COR-L47 (cell line): ENCODE data around the gene SPATA31D4.
"Not testable (repeated sequence)": the region's sequence is repeated elsewhere in the genome, so short reads cannot be mapped to it uniquely, and the experiment has no call there.

Source experiments
- DNase-seq: peaks from one replicate; lab custom pipeline; 2025; lab: John Stamatoyannopoulos, UW

Gene SPATA31D4

DNA sequence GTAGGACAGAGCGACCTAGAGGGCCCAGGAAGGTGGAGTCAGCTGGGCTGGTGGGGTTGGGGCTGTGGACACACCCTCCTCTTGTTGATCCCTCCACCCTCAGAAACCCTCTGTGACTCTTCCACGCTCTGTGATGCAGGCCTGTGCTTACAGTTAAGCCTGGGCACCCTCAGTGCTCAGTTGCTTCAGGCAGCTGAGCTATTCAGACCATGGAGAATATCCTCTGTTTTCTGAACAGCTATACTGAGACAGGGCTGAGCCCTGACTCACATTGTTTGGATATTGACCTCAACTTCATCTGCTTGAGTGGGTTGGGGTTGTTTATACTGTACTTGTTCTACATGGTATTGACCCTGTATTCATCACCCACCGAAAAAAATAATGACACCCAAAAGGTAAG, at the start of gene SPATA31D4:
TSS of gene SPATA31D4 (plus strand) at position 124 of the 400 bp plus-strand sequence. CDS start at position 210, 86 bp downstream.
- not testable (repeated sequence) for DNase-seq

- DNase-seq: no peak
Observed at GRCh38 chr9:81878530-81878929, 49.7 kb upstream of the SPATA31D4 start.

GRCh38 chr9:81879501-81879916, 48.7 kb upstream of the SPATA31D4 start:
- no peak for DNase-seq

GRCh38 chr9:81885602-81886001, 42.6 kb upstream of the SPATA31D4 start:
- no peak for DNase-seq

GRCh38 chr9:81886665-81887064, 41.6 kb upstream of the SPATA31D4 start:
- no peak for DNase-seq

DNA sequence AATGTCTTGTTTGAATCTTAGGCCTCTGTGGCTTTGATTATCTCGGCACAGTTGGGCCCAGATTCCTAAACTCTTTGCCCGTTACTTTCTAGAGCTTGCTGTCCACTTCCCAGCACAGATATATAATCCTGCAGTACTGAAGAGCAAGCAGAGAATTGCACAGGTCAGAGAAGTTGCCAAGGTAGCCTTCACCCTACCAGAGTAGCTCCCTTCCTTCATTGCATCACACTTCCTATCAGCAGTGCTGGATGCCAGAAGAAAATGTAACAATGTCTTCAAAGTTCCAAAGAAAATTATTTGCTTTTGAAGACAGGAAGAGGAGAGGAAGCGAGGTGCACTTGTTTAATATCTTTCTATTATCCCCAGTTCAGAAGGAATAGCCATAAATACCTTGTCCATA, 38.1 kb upstream of the SPATA31D4 start:
- no peak for DNase-seq

- no peak for DNase-seq
Observed at GRCh38 chr9:81892440-81892839, 35.8 kb upstream of the SPATA31D4 start.

DNA sequence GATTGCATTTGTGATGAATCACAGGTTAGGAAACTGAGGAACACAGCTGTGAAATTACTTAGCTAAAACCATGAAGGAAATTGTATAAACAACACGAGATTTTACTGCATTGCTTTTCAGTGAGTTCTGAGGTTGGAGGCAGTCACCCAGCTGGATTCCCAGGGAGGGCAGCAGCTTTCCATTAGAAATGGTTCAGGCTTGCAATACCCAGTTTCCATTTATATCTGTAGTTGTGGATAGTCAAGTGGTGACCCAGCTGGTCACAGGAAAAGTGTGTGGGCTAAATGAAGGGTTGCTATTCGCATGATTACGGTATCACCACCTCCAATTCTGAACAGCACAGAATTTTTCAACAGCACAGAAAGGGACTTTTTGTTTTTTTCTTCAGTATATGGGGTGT, 34.3 kb upstream of the SPATA31D4 start:
- no peak for DNase-seq

DNA sequence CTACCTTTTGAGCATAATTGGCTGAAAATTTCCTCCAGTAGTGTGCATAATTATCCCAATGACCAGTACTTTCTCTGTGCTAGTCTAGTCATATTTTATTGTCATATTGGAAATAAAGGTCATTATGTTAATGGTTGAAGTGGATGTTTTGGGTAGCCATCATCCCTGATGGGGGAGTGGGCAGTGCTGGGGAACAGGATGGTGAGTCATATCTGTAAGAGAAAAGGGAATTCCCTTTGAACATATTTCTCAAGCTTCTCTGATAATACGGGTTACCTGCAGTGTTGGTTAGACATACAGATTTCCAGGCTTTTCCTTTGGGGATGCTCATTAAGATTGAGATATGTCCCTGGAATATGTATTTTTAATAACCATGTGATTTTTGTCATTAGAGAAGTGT, 33.3 kb upstream of the SPATA31D4 start:
- no peak for DNase-seq

- no peak for DNase-seq
Observed at GRCh38 chr9:81896070-81896469, 32.2 kb upstream of the SPATA31D4 start.

DNA sequence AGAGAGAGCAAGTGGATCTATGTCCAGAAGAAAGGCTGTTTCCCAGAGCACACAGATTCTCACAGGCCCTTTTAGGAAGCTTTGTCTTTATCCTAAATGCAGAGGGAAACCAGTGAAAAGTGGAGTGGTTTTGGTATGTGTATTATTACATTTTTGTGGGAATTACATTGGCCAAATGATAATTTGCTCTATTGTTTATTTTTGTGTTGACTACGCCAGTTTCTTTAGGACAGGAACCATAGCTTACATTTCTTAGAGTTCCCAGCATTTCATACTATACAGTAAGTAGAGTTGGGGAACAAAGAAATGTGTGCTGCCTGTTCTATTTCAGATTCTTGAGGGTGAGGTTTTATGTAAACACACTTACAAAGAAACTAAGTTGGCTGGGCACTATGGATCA, 29.4 kb upstream of the SPATA31D4 start:
- no peak for DNase-seq

DNA sequence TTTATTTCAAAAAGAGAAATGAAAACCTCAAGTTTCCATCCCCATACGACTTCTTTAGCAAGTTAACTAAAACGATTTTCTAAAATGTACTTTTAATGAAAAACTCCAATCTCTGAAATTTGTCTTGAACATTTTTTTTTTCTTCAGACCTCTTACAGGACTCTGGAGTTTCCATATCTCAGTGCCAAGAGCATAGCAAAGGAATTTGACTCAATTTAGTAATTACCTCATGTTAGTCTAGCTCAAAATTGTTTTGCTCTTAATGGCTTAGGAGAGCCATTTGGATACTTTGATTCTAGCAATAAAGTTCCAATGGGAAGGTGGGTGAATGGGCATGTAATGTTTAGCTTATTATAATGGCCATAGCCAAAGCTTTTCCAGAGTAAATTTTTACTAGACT, 26.0 kb upstream of the SPATA31D4 start:
- DNase-seq: no peak

GRCh38 chr9:81902626-81903025, 25.6 kb upstream of the SPATA31D4 start:
- no peak for DNase-seq

GRCh38 chr9:81906671-81907070, 21.6 kb upstream of the SPATA31D4 start:
- DNase-seq: no peak

- DNase-seq: no peak
Observed at GRCh38 chr9:81912135-81912534, 16.1 kb upstream of the SPATA31D4 start.

GRCh38 chr9:81915801-81916505, 12.3 kb upstream of the SPATA31D4 start:
- no peak for DNase-seq

- DNase-seq: not testable (repeated sequence)
Observed at GRCh38 chr9:81918507-81918906, 9.7 kb upstream of the SPATA31D4 start.

GRCh38 chr9:81930147-81930546, 1.9 kb downstream of the SPATA31D4 start:
- DNase-seq: not testable (repeated sequence)

DNA sequence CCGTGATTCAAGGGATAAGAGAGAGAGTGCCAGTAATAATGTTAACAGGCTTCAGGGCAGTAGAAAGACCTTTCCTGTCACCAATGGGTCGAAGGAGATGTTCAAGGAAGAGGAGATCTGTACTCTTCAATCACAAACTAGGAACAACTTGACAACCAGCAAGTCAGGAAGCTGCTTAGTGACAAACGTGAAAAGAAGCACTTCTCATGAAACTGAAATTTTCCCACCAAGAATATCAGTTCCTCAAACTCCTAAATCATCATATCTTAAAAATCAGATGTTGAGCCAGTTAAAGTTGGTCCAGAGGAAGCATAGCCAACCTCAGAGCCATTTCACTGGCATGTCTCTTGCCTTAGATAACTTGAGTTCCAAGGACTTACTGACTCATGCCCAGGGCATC, 5.3 kb downstream of the SPATA31D4 start:
- not testable (repeated sequence) for DNase-seq

DNA sequence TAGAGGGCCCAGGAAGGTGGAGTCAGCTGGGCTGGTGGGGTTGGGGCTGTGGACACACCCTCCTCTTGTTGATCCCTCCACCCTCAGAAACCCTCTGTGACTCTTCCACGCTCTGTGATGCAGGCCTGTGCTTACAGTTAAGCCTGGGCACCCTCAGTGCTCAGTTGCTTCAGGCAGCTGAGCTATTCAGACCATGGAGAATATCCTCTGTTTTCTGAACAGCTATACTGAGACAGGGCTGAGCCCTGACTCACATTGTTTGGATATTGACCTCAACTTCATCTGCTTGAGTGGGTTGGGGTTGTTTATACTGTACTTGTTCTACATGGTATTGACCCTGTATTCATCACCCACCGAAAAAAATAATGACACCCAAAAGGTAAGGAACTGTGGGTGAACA, 15.2 kb downstream of the SPATA31D4 start, which contains the start of gene SPATA31D3:
TSS of gene SPATA31D3 (plus strand) at position 108 of the 400 bp plus-strand sequence. CDS start at position 194, 86 bp downstream.
- DNase-seq: not testable (repeated sequence)

DNA sequence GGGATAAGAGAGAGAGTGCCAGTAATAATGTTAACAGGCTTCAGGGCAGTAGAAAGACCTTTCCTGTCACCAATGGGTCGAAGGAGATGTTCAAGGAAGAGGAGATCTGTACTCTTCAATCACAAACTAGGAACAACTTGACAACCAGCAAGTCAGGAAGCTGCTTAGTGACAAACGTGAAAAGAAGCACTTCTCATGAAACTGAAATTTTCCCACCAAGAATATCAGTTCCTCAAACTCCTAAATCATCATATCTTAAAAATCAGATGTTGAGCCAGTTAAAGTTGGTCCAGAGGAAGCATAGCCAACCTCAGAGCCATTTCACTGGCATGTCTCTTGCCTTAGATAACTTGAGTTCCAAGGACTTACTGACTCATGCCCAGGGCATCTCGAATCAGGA, 20.4 kb downstream of the SPATA31D4 start:
- DNase-seq: not testable (repeated sequence)

- no peak for DNase-seq
Observed at GRCh38 chr9:81953096-81953495, 24.9 kb downstream of the SPATA31D4 start.

GRCh38 chr9:81955625-81956024, 27.4 kb downstream of the SPATA31D4 start:
- DNase-seq: no peak
